HG03457 (cell line): ENCODE data around the gene TNRC6C.
"Not testable (repeated sequence)": the region's sequence is repeated elsewhere in the genome, so short reads cannot be mapped to it uniquely, and the experiment has no call there.

ENCODE experiments used
- ATAC-seq: cut with Tn5 transposase; IDR thresholded peaks from one replicate; pipeline ENCODE4 v1.9.1; 2021; ENCODE audit warnings: moderate number of reproducible peaks; ENCODE audit not compliant: unreplicated experiment

The TNRC6C gene

DNA sequence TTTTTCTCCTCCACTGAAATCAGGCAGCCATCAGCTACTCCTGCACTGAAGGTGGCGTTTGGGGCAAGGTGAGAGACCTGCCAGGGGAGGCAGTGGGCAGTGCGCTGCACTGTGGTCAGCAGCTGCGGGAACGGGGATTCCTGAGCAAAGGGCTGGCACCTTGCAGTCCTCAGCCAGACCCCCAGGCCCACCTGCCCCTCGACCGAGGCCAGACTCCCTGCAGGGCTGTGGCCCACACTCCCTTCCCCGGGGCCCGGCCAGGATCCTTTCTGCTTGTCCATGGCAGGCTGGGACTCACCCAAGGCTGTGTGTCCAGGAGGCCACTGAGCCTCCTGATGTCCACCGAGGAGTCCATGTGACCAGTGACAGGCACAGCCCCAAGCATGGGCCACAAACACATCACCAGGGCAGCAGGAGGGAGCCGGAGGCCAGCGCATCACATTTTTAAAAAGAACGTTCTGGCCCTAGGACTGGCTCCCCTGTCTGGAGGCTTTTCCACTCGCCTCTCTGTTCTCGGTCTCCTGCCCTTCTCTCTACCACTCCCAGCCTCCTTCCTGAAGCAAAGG, 28.5 kb upstream of the TNRC6C start:
- ATAC-seq = no peak

DNA sequence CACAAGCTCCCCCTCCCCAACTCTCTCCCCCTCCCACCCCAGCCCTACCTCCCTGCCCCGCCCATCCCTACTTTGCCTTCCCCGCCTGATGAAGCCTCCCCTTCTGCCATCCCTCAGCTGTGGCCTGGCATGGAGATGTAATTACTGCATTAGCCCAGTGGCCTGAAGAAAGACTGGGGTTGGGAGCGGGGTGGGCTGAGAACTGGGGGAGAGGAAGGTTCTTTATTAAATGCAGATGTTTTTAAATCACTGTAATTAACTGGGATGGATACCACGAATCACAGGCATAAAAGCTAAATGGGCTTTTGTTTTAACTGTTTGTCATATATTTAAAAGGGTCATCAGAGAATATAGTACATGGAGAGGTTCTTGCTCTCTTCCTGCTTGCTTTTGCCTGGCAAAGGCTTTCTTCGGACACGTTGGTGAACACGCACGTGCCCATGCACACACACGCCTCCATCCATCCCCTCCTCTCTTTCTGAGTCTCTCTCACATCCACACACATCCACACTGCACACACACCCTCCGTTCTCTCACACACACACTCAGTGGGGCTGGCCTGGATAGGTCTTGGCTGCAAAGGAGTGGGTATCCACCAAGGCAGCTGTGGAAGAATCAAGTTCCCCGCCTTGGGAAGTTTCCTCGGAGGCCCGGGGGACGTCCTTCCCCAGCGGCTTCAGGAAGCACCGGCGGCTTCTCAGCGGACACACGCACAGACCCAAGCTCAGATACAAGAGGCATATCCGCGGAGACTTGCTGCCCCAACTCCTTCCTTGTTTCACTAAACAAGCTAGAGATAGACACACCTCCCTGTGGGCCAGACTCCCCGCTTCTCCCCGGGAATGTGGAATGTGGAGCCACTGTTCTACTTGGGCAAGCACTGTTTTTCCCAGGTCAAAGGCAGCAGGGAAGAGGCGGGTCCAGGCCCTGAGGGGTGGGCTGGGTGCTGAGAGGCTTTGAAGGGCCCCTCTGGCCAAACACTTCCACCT, 27.4 kb upstream of the TNRC6C start:
- no peak for ATAC-seq

DNA sequence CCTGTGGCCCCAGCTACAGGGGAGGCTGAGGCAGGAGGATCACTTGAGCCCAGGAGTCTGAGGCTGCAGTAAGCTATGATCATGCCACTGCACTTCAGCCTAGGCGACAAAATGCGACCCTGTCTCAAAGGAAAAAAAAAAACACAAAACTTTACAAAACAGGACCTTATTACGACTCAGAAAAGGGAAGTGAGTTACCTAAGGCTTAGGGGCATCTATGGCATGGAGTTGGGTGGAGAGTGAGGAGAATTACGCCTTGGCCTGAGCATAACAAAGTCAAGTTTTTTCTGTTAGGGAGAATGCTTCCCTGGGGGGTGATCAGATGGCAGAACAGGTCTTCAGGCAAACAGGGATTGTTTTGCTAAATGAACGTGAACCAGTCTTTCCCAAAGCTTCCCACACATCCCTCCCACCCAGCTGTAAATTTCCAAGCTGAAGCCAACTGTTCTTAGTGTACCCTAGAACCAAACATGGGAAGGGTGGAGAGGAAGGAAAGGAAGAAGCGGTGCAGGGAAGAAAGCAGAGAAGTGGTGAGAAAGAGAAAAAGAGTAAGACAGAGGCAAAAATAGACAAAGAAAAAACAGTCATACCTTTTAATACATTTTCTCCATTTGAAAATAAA, 24.6 kb upstream of the TNRC6C start:
- no peak for ATAC-seq

DNA sequence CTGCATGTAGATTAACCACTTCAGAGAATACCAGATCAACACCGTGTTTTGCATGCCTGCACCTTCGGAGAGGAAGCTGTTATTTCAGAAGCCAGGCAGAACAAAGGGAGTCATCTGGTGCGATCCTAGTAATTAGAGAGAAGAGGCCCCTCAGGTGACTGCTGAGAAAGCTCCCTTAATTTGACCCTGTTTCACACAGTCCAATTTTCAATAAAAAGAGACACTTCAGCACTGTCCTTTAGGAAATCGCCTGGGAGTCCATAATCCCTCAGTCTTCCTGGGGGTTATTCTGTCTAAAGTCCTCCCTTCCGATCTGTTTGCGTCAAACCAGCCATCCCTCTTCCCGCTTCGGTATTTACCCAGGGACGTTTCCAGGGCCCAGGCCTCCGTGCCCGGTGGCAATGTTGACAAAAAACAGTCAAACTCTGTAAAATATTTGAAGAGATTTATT, 23.4 kb upstream of the TNRC6C start:
- ATAC-seq = no peak

DNA sequence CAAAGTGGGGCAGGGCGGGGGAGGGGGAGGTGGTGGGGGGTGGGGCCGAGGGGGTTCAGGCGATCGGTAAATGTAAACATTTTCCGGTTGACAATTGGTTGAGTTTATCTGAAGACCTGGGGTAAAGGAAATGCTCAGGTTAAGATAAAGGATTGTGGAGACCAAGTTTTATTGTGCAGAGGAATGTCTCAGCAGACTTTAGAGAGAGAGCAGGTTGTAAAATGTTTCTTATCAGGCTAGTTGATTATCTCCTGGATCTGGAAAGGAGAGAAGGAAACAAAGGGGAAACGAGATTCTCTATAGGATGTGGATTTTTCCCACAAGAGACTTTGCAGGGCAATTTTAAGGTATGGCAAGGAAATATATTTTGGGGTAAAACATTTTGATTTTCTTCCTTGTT, 22.8 kb upstream of the TNRC6C start:
- not testable (repeated sequence) for ATAC-seq

DNA sequence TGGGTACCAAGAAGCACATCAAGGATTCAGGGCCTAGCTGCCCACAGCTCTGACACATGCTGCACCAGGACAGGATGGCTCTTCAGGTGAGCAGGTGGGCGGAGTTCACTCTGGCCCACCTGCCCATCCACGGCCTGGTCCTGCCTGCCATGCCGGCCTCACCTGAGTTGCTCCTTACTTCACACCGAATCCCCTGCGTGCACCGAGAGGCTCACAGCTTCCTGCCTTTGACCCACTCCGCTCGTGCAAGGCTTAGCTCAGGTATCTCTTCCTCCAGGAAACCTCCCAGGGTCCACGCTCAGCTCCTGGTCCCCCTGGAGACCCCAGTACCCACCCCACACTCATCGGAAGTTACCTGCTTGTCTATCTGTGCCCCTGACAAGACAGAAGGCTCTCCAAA, 21.6 kb upstream of the TNRC6C start:
- no peak for ATAC-seq

DNA sequence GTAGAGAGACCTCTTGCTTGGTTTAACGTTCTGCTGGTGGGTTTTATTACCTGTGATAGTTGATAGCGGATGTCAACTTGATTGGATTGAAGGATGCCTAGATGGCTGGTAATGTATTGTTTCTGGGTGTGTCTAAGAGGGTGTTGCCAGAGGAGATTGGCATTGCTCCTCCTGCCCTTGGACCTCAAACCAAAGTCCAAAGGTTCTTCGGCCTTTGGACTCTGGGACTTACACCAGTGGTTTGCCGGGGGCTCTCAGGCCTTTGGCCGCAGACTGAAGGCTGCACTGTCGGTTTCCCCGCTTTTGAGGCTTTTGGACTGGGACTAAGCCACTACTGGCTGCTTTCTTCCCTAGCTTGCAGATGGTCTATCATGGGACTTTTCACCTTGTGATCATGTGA, 17.5 kb upstream of the TNRC6C start:
- no peak for ATAC-seq

DNA sequence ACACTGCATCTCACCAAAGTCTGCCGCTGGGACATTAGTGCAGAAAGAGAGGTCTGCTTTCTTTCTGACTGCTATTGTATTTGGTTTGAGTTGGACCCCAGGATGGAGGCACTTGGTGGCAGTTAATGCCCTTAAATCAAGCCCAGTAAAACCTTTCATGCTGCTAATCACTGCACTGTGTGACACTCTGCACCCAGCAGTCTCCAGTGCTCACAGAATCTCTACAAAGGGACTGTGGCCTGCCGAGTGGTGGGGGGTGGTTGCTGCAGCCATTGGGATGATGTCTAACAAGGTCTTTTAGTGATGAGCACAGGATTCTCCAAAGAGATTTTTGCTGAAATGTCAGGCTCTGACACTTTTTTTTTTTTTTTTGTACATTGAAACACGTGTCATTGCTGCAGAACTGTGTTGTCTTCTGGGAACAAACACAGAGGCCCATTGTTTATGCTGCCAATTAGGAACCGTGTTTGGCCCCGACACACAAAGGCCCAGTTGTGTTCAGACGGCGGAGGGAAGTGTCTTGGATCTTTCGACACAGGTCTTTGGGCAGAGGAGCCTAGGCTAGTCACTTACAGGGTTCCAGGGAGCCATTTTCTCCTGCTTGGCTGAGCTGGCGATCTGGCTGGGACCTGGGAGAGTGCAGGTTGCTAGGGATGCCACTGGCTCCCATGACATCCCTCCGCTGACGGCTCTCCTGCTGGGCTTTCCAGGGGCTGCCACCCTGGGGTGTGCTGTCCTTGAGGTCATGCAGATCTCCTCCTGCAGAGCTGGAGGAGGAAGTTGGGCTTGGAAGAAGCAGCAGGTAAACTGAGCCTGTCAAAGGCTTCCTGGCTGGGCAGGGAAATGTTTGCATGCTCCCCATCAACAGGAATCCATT, 16.2 kb upstream of the TNRC6C start:
- ATAC-seq = no peak

DNA sequence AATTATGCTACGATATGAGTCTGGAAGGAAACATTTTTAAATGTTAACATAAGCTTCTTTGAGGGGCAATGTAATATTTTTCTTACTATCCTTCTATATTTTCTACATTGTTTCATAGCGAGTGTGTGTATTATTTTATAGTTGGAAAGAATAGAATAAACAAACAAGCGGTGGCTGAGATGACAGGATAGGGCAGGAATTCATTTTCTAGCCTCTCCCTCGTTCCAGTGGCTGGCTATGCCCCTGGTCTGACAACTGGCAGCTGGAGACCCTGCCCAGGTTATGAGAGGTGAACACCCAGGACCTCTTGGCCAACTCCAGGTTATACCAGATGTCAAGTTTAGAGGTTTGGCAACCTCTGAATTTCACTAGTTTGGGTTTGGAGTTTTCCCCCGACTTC, 14.5 kb upstream of the TNRC6C start:
- ATAC-seq = no peak

DNA sequence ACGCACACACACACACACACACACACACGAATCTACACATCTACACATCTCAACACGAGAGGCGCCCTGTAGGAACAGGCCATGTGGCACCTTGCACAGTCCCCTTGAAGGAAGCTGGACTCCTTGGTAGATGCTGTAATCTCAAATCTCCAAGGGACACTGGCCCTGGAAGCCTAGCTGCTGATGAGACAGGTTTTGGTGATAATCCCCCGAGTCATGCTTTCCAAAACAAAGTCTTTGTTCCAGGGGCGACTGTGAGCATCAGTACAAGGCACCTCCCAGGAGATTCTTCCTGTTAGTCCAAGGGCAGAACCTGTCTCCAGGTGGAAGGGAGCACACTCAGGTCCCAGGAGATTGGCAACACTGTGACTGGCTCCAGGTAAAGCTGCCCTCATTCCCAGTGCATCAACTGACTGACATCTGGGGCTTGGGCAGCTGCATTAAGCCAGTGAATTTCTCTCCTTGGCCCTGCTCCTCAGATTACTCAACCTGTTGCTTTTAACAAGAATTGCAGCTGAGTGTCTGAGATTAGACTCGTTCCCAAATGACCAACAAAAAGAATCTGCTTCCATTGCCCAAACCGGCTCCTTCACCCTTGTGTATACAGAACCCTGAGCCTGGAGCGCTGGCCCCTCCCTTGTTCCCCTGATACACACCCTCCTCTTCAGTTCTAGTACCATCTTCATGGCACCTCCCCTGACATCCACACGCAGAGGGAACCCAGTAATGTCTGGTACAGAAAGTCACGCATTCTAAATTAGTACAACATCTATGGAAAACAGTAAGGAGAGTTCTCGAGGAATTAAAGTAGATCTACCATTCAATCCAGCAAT, 13.9 kb upstream of the TNRC6C start:
- ATAC-seq = no peak

DNA sequence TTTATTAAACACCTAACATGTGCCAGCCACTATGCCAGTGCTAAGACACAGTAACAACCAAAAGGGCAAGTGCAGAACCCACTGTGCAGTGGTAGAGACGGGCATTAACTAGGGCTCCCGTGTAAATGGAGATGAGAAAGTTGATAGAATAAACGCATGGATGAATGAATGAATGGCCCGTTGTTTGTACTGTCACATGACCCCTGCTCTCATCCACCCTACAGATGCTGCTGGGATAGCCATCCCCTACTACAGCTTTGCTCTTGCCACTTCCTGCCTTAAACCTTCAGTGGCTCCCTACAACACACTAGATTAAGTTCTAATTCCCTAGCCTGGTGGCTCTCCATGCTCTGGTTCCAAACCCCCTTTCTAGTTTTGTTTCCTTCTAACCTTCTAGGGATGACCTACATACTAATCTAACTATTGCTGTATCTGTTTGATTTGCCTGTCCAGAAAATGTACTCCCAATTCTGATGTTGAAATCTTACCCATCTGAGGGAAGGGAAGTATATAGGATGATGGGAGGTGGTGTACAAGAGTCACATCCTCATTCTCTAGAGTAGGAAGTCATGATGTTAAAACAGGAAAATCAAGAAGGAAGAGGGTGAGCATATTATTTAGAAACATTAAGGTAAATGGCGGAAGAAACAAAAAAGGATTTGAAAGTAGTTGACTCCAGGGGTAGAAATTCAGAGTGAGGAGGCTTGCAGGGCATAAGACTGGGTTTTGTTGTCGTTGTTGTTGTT, 11.4 kb upstream of the TNRC6C start:
- no peak for ATAC-seq

DNA sequence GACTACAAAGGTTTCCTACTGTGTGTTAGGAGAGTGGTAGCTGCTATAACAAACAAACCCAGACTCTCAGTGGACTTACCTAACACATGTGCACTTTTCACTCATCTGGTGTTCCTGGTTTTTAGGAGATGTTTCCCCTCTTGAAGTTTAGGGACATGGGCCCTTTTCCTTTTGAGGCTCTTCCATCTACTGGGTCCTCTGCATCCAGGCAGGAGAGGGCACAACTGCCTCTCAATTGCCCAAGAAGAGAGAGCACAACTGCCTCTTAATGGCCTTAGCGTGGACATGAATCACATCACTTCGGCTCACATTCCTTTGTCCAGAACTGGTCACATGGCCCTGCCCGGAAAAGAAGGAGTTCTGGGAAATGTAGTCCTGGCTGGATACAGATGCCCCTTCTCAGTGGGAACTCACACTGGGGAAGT, 9.8 kb upstream of the TNRC6C start:
- no peak for ATAC-seq

DNA sequence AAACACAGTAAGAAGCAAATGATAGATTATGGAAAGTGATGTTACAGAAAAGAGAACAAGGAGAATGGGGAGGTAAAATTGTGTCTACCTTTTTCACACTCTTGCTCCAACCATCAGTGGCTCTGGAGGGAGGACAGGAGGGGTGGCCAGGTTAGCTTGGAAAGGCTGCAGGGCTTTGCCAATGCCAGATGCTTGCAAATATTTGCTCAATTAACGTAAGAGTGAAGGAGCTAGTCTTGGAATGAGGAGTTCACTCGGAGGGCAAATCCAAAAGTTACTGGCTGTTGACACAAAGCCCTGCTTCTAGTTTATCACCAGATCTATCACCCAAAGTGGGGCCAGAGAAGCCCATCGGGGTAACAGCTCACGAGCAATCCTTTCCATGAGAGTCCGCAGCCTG, 7.4 kb upstream of the TNRC6C start:
- ATAC-seq = no peak

DNA sequence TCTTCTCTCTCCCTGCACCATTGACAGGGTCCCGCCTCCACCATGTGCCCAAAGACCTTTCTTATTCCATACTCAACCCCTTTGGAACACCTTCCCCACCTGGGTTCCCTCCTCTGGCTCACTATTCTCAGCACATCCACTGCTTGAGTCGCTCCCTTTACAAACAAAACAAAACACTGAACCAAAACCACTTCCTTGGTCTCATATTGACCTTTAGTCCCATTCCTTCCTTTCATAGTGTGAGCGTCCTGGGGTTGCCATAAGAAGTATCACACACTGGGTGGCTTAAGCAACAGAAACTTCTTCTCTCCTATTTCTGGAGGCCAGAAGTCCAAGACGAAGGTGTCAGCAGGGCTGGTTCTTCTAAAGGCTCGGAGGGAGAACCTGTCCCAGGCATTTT, 6.1 kb upstream of the TNRC6C start:
- no peak for ATAC-seq

DNA sequence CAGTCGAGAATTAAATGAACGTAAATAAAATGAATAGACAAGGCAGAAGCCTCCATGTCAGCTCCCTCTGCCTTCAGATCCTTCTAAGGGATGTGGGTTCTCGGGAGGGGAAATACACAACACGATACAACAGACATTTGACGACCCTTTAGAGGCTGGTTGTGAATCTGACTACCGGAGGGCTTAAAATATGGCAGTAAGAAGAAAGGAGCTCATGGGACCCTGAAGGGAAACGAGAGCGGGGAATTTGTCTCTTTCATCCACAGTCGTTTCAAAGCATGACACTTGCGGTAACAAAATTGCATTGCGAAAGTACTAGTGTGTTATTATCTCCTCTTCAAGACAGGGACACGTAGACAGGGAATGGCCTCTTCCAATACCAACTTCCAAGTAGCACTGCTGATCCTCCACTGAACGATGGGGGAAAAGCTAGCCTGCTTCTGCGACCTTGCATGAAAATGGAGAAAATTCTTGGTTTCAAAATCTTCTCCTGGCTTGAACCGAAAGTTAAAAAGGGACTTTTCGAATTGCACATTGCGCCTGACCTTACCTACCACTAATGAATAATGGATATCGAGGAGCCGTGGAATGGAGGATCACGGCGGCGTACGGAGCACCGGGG, 1.2 kb upstream of the TNRC6C start:
- ATAC-seq = no peak

DNA sequence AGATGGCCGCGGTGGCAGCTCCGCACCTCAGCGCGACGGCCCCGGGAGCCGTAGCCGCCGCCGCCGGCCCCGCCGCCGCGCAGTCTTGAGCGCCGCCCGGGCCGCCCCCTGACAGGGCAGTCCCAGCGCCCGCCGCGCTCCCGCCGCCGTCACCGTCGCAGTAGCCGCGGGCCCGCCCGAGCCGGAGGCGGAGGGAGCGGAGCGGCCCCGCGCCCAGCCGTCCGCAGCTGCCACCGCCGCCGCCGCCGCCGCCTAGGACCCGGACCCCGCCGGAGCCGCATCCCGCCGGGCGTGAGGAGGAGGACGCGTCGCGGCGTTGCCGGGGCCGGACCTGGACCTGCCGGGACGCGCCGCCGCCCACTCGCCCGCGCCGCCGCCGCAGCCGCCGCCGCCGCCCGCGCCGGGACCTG, 218 bp downstream of the TNRC6C start:
- no peak for ATAC-seq

DNA sequence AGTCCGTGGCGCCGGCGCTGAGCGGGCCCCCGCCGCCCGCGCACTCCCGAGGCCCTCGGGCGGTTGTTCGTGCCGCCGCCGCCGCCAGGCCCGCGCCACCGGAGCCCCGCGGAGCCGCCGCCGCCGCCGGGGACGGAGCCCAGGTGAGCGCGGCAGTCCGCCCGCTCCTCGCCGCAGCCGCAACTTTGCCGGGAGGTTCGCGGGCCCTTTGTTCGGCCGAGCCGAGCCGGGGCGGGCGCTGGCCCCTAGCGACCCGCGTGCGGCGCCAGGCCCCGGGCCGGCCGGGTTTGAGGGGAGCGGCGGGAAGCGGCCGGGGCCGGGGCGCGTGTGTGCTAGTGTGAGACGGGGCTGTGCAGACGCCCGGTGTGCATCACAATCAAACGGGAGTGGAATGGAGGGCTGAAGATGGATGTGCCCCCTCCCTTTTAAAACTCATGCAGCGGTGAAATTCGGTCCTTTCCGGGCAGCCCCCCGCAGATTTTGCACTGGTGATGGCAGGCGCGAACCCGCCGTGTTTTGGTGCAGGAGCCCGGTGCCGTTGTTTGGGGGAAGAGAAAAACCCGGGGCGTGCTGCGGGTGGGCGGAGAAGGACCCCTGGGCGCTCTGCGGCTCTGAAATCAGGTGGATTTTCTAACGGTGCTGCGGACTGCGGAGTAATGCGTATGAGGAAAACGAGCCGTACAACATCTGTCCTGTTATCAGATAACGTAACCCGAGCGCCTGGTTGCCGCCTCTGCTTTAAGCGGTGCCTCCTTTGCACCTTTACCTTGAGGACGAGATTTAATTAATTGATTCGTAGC, 823 bp downstream of the TNRC6C start:
- ATAC-seq = peak; percentile 2

DNA sequence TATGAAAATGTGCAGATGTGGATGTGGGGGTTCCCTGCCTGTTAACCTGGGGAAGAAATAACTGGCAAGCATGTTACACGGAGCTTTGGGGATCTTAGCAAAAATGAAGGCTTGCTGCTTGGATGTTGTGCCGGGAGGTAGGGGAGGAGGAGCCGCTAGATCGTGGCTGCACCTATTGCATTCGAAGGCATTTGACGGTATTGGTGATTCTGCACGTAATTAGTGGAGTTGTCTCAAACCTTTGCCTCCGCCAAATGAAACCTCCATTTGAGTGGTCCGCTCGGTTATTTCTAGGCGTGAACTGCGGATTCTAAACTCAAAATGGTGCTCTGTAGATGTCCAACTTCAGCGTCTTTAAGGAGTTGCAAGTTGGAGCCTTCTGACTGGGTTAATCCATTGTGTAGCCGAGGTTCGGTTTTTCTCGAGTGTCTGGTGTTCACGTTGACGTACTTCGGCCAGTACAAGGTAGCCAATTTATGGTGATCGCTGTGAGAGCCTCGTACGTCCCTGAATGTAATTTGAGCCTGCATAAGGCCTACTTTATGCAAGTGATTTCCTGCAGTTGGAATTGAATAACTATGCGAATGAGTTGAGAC, 1.5 kb downstream of the TNRC6C start:
- no peak for ATAC-seq
